Measurements from ENCODE around the gene FRMD1.

FRMD1 gene

GRCh38 chr6:168037856-168038255, 41.2 kb downstream of the FRMD1 start:
- Histone ChIP-seq H3K27ac (ENCODE audit: poor library complexity, severe bottlenecking) (no peak overlapping the region), H3K36me3 (ENCODE audit: low read depth) (no peaks in the 10 kb centered on the region), H3K9me3 (ENCODE audit: severe bottlenecking) (peaks cover 4% of the 10 kb centered on the region), H3K4me1 (ENCODE audit: insufficient read depth, poor library complexity, severe bottlenecking) (peaks cover 8% of the 10 kb centered on the region), H3K4me3 (ENCODE audit: severe bottlenecking) (no peak overlapping the region), H3K27me3 (ENCODE audit: insufficient read depth, poor library complexity, severe bottlenecking) (no peaks in the 10 kb centered on the region)
- no peak for ATAC-seq (ENCODE audit: low read depth)
- TF ChIP-seq CTCF (IDR thresholded peaks at IDR 0.05; ENCODE audit: poor library complexity, severe bottlenecking) = no peak
- DNase-seq (ENCODE audit: low spot score) = no peak

GRCh38 chr6:168037242-168037641, 41.8 kb downstream of the FRMD1 start:
- ATAC-seq (ENCODE audit: low read depth) (no peak), DNase-seq (ENCODE audit: low spot score) (no peak)
- TF ChIP-seq CTCF (IDR thresholded peaks at IDR 0.05; ENCODE audit: poor library complexity, severe bottlenecking) = no peak
- peaks cover 4% of the 10 kb centered on the region for H3K9me3 ChIP-seq (ENCODE audit: severe bottlenecking)
- no peak overlapping the region for H3K4me3 ChIP-seq (ENCODE audit: severe bottlenecking)
- H3K27ac ChIP-seq (ENCODE audit: poor library complexity, severe bottlenecking) = no peak overlapping the region
- no peaks in the 10 kb centered on the region for H3K27me3 ChIP-seq (ENCODE audit: insufficient read depth, poor library complexity, severe bottlenecking)
- H3K4me1 ChIP-seq (ENCODE audit: insufficient read depth, poor library complexity, severe bottlenecking) = peaks cover 8% of the 10 kb centered on the region
- no peaks in the 10 kb centered on the region for H3K36me3 ChIP-seq (ENCODE audit: low read depth)

GRCh38 chr6:168035661-168036545, 43.1 kb downstream of the FRMD1 start:
- H3K4me3 ChIP-seq (ENCODE audit: severe bottlenecking) = peak overlapping the region; percentile 28
- peak overlapping the region; percentile 15 for H3K27ac ChIP-seq (ENCODE audit: poor library complexity, severe bottlenecking)

GRCh38 chr6:168035098-168035660, 43.8 kb downstream of the FRMD1 start:
- DNase-seq (ENCODE audit: low spot score) (no peak), ATAC-seq (ENCODE audit: low read depth) (peak; percentile 76)
- H3K9me3 ChIP-seq (ENCODE audit: severe bottlenecking) = peaks cover 4% of the 10 kb centered on the region
- H3K4me1 ChIP-seq (ENCODE audit: insufficient read depth, poor library complexity, severe bottlenecking) = peaks cover 8% of the 10 kb centered on the region
- no peaks in the 10 kb centered on the region for H3K27me3 ChIP-seq (ENCODE audit: insufficient read depth, poor library complexity, severe bottlenecking)
- peak overlapping the region; percentile 15 for H3K27ac ChIP-seq (ENCODE audit: poor library complexity, severe bottlenecking)
- H3K36me3 ChIP-seq (ENCODE audit: low read depth) = no peaks in the 10 kb centered on the region
- TF ChIP-seq CTCF (IDR thresholded peaks at IDR 0.05; ENCODE audit: poor library complexity, severe bottlenecking) = no peak
- H3K4me3 ChIP-seq (ENCODE audit: severe bottlenecking) = peak overlapping the region; percentile 28

More at GRCh38 chr6:168035661-168036545, 43.1 kb downstream of the FRMD1 start:
- no peak for TF ChIP-seq CTCF (IDR thresholded peaks at IDR 0.05; ENCODE audit: poor library complexity, severe bottlenecking)
- no peaks in the 10 kb centered on the region for H3K27me3 ChIP-seq (ENCODE audit: insufficient read depth, poor library complexity, severe bottlenecking)
- no peaks in the 10 kb centered on the region for H3K36me3 ChIP-seq (ENCODE audit: low read depth)
- peaks cover 8% of the 10 kb centered on the region for H3K4me1 ChIP-seq (ENCODE audit: insufficient read depth, poor library complexity, severe bottlenecking)
- no peak for DNase-seq (ENCODE audit: low spot score)
- ATAC-seq (ENCODE audit: low read depth) = peak; percentile 69
- peaks cover 4% of the 10 kb centered on the region for H3K9me3 ChIP-seq (ENCODE audit: severe bottlenecking)

All from RWPE2 (cell line).